HL-60/S4 treated with phorbol 12-myristate 13-acetate at 8.2 ng/mL for 4 days and 3 days (cell line): ENCODE data around the gene SMPDL3B.

Experiments
- in situ Hi-C: fragments of 300-500 bp; cut with MboI; formaldehyde crosslinking; loops from 2 replicates; pipeline ENCODE4 v1.15.0; 2022; ENCODE audit warnings: low sequenced_read_pairs

The SMPDL3B gene

DNA sequence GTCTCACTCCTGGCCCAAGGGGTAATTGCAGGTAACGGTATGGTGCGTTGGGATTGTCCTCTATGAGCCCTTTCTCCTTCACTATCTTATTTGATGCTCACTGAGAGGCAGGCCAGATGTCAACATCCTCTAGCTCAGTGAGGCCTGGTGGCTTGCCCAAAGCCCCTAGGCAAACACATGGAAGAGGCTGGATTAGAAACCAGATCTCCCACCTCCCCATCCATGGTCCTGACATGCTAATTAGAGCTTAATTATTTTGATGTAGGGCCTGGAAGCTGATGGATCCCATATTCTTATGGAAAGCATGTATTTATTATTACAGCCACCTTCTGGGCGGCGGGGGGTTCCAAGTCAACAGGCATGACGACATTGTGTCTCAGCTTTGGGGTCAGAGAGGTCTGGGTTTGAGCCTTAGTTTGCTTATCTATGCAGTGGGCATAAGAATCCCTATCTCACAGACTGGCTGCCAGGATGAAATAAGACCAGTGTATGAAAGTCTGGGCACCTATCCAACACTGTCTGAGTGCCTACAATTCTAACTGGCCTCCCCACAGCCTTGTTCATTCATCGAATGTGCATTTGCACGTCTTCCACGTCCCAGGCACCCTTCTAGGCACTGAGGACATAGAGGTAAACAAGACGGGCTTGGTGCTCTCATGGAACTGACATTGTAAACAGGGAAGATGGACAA lies 6.2 kb downstream of the SMPDL3B start:
- in situ Hi-C loops = no loop called here

DNA sequence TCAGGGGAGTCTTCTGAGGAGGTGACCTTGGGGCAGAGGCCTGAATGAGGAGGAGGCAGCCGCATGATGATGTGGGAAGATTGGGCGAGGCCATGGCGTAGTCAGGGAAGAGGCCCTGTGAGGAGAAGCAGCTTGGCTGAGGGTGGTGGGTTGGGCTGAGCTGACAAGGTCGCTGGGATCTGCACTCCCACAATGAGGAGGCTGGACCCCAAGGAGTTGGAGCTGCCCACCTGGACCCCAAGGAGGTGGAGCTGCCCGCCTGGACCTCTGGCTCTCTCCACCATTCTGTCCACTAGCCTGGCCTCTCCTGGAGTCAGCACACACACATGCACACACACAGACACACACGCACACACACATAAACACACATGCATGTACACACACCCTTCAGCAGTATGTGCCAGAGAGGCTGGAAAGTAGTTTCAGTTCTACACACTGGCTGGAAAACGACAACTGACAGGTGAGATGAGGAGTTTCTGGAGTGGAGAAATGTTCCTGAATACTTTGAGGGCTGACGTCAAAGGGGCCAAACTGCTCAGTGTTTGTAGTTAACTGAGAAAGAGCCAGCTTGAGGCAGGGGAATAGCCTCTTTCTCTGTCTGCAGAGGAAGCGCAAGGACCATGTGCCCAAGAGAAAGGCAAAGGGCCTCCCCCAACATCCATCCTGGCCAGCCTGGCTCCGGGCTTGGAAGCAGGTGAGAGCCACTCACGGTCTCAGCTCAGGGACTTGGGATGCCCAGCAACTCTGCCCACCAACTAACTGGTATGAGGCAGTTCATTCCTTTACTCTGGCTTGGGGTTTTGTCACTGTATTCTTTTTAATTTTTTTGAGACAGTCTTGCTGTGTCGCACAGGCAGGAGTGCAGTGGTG lies 7.1 kb downstream of the SMPDL3B start:
- in situ Hi-C loops = no loop called here

DNA sequence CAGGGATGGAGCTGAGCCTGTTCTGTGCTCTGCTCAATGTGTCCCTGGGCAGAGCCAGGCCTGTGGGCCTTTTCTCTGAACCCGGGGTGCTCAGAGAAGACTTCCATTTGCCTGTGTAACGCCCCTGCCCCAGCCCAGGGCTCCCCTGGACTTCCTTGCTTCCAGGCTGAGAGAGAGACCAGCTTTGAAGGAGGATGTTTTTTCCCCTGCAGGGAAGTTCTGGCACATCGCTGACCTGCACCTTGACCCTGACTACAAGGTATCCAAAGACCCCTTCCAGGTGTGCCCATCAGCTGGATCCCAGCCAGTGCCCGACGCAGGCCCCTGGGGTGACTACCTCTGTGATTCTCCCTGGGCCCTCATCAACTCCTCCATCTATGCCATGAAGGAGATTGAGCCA lies 10.2 kb downstream of the SMPDL3B start:
- in situ Hi-C loops = no loop called here

DNA sequence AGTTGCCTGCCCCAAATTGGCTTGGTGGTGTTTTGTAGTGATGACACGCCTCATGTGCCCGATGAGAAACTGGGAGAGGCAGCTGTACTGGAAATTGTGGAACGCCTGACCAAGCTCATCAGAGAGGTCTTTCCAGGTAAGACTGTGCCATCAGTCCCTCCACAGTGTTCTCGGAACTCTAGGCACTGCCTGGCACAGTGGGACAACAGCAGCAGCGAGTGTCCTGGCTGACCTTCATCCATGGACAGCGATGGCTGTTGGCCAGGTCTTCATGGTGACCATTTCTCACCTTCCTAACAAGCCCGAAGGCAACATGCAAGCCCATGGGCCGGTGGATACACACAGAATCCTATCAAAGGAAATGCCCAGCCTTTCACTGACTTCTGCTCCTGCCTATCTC lies 14.2 kb downstream of the SMPDL3B start:
- in situ Hi-C loops = no loop called here

DNA sequence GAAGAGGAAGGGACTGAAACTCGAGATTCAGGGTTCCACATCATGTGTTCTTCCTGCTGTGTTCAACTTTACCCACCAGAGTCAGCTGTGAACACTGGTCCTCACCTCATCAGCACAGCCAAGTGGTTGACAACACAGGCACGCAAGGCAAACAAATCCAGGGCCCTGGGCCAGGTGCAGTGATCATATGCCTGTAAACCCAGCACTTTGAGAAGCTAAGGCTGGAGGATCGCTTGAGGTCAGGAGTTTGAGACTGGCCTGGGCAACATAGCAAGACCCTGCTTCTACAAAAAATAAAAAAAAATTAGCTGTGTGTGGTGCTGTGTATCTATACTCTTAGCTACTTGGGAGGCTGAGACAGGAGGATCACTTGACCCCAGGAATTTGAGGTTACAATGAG lies 16.6 kb downstream of the SMPDL3B start:
- in situ Hi-C loops = no loop called here

DNA sequence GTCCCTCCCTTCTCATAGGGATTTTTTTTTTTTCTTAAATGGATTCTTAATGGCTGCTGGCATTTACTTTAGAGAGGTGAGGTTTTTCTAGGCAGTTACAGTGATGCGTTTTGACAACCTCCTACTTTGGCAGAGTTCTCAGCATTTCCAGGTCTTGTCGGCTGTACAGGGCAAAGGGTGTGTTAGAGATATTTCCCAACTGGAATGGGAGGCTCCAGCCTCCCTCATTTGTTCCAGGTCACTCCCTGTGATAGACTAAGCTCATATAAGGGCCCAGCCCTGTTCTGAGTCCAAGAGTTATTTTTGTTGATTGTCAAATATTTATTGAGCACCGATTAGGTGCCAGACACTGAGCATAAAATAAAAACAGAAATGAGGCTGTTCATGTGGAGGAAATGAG lies 17.3 kb downstream of the SMPDL3B start:
- in situ Hi-C loops = no loop called here

DNA sequence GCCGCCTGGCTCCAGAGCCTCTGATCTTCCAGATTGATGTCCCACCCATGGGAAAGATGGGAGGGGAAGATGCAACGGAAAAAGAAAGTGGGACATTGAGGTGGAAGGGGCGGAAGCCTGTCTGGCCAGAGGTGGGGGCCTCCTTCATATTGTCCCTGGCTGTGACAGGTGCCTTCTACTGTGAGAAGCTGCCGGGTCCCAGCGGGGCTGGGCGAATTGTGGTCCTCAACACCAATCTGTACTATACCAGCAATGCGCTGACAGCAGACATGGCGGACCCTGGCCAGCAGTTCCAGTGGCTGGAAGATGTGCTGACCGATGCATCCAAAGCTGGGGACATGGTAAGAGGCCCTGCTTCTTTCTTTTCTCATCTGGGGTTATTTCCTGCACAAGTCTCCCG lies 19.4 kb downstream of the SMPDL3B start:
- in situ Hi-C loops = no loop called here

DNA sequence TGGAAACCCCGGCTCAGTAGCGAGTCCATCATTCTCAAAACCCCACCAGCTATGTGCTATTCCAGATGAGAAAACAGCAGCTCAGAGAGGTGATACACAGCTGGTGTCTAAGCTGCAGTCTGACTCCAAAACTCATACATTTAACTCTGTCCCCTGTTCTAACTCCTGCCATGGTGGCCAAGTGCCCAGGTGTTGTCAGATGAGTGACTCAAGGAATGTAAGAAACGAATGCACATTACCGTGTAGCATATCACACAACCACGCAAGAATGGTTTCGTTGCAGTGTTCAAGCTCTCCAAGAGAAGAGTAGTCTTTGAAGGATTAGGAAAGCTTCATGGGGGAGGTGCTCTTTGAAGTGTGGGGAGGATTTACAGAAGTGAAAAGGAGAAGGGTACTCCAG lies 20.3 kb downstream of the SMPDL3B start:
- in situ Hi-C loops = no loop called here

DNA sequence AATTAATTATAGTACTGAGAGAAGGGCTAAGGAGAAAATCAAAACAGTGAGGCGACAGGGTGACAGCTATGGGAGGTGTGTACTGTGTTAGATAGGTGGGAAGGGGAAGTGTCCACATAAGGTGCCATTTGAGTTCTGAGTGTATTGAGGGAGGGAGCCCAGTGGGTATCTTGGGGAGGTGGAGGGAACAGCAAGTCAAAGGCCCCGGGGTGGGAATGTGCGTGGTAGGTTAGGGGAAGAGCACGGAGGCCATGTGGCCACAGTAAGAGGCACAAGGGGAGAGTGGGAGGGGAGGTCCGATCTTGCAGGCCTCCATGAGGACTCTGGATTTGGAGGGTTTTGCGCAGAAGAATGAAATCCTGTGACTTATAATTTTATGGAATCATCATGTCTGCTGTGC lies 22.0 kb downstream of the SMPDL3B start:
- in situ Hi-C loops = no loop called here

DNA sequence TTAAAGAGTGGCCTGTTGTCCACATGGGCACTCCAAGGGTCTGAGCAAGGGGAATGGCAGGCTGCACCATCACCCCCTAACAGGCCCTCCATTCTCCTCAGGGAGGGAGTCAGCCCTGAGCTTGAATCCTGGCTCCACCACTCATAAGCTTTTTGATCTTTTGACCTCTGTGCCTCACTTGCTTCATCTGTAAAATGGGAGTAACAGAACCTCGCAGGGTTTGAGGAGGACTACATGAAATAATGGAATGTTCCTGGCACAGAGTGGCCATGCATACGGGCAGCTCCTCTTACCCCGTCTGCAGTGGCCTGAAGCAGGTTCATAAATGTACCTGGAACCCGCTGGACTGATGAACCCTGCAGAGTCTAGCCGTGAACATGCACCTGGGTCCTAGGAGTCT lies 22.9 kb downstream of the SMPDL3B start:
- in situ Hi-C loops = no loop called here

DNA sequence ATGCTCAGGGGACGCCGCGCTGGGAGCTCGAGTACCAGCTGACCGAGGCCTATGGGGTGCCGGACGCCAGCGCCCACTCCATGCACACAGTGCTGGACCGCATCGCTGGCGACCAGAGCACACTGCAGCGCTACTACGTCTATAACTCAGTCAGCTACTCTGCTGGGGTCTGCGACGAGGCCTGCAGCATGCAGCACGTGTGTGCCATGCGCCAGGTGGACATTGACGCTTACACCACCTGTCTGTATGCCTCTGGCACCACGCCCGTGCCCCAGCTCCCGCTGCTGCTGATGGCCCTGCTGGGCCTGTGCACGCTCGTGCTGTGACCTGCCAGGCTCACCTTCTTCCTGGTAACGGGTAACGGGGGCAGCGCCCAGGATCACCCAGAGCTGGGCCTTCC lies 23.7 kb downstream of the SMPDL3B start:
- in situ Hi-C loops = no loop called here

DNA sequence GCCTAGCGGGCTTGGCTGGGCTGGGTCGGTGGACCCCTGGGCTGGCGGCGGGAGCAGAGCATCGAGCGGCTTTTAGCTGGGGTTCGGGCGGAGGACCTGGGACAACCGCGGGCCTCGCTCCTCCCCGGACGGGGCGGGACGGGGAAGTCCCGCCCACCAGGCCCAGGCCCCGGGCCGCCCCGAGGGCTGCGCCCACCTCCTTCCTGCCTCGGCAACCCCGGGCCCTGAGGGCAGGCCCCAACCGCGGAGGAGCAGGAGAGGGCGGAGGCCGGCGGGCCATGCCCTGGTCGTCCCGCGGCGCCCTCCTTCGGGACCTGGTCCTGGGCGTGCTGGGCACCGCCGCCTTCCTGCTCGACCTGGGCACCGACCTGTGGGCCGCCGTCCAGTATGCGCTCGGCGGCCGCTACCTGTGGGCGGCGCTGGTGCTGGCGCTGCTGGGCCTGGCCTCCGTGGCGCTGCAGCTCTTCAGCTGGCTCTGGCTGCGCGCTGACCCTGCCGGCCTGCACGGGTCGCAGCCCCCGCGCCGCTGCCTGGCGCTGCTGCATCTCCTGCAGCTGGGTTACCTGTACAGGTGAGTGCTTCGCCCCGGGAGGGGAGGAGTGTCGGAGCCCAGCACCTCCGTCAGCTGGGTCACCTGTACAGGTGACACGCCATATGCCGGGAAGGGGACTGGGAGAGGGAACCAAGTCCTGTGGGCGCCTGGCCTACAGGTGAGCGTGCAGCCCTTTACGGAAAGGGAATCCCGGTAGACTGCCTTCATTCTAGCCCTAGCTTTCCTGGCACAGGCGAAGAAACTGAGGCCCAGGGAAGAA lies 25.2 kb downstream of the SMPDL3B start, which contains the start of gene XKR8:
Gene XKR8 (plus strand): TSS at position 182 of the 812 bp plus-strand sequence. CDS start 97 bp downstream, at position 279.
- in situ Hi-C loops = no loop called here

DNA sequence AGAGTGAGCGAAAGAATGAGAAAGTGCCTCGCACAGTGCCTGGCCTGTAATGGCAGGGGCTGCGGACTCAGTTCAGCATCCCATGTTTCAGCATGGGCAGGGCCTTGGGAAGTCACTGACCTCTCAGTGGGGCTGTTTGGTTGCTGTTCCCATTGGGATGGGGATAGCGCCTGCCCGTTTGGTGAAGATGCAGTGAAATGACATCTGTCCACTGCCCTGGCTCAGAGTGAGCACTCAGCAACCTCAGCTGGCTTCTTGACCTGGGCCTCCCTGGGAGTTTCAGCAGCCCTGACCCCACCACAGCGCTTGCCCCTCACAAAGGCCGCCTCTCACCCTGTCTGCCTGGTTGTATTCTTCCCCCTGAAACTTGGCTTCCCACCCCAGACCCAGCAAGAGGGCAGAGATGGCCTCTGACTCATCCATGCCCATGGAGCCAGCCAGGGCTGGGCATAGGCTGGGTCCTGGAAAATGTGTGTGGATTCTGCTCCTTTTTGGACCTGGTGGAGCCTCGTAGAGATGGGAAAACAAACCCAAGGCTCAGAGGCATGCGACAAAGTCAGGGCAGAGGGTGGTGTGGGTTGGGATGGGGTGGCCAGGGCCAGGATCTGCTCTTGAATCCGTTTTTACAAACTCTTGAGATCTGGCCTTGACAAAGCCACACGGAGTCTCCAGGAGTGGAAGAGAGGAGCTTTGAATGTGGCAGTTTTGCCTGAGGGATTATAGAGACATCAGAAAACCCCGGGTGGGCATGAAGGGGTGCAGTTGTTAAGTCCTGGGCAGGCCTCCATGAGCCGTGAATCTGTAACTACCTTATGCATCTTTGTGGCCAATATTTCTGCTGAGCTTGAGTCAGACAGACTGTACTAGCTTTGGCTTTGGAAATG lies 26.2 kb downstream of the SMPDL3B start:
- in situ Hi-C loops = no loop called here

DNA sequence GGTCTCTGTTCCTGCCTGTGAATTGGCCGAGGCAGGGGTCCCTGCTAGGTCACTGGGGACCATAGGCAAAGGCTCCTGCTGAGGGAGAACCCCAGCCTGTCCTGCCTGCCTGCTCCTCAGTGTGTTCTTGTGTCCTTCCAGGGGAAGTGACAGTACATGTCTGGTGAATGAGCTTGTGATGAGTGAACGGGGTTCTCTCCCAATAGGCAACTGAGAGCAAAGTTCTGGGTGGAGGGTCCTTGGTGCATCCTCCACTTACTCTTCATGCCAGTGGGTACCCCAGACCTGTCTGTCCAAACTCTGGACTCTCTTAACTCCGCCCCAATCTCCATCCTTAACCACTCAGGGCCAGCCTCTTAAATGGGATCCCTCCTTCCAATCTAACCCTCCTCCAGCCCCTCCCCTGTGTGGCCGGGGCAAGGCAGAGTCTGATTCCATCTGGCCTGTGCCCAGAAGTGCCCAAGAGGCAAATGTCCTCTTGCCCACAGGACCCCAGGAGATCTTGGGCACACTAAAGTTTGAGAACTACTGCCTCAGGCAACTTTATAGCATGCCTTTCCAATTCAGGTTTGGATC lies 26.9 kb downstream of the SMPDL3B start:
- in situ Hi-C loops = no loop called here

DNA sequence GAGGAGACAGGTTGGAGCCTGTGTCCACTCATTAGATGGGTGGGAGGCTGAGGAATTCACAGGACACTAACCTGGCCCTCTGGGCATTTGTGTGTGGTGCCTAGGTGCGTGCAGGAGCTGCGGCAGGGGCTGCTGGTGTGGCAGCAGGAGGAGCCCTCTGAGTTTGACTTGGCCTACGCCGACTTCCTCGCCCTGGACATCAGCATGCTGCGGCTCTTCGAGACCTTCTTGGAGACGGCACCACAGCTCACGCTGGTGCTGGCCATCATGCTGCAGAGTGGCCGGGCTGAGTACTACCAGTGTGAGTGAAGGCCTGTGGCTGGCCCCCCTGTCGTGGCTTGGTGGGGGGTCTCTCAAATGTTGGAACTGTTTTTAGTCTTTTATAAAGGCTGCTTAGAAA lies 28.6 kb downstream of the SMPDL3B start:
- in situ Hi-C loops = no loop called here

DNA sequence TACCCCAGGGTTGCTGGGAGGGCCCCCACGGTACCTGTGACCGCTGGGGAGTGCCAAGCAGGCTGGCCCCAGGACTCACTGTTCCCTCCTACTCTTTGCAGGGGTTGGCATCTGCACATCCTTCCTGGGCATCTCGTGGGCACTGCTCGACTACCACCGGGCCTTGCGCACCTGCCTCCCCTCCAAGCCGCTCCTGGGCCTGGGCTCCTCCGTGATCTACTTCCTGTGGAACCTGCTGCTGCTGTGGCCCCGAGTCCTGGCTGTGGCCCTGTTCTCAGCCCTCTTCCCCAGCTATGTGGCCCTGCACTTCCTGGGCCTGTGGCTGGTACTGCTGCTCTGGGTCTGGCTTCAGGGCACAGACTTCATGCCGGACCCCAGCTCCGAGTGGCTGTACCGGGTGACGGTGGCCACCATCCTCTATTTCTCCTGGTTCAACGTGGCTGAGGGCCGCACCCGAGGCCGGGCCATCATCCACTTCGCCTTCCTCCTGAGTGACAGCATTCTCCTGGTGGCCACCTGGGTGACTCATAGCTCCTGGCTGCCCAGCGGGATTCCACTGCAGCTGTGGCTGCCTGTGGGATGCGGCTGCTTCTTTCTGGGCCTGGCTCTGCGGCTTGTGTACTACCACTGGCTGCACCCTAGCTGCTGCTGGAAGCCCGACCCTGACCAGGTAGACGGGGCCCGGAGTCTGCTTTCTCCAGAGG lies 31.8 kb downstream of the SMPDL3B start:
- in situ Hi-C loops = no loop called here

DNA sequence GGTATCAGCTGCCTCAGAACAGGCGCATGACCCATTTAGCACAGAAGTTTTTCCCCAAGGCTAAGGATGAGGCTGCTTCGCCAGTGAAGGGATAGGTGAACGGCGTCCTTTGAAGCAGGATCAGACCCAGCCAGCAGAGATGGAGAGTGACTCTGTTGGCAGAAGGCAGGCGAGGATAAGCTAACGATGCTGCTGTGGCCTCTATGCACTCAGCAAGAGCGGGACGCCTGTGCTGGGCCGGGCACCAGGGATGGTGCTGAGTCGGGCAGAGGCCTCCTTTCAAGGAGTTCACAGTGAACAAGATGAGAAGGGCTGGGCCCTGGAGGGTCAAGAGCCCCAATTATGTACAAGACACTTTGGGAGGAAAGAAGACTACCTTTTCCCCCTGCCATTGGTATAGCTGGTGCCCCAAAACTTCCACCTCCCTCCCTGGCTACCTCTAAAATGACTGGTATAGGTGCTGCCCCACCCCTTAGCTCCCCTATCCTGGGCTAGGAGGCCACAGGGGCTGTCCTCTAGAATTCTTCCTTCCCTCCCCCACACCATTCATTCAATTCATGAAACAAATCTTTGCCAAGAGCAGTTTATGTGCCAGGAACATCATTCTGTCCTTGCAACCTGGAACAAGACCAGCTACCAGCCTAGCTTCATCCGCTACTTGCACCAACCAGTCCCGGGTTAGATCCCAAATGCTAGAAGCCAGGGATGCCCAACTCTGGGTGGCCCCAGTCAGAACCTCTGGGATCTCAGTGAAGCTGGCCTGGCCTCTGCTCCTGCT lies 32.5 kb downstream of the SMPDL3B start:
- in situ Hi-C loops = no loop called here

DNA sequence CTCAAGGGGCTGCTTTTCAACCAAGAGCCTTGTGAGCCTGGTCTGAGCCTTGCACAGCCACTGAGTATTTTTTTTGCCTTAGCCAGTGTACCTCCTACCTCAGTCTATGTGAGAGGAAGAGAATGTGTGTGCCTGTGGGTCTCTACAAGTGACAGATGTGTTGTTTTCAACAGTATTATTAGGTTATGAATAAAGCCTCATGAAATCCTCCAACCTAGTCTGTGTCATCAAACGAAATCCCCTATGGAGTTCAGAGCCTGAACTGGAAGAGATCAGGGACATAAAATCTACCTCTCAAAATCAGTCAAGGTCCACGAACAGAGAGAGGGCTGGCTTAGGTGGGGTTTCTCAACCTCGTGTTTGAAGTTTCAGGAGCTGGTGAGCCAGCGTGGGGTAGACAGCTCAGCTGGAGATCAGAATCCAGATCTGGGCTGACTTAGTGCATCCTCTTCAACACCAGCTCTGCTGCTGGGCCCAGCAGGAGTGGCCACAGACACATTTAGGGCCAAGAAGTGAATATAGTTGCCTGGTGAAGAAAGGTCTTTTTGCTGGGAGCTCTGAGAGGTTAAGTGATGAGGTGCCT lies 33.2 kb downstream of the SMPDL3B start:
- in situ Hi-C loops = no loop called here
